K562 treated with DMSO at 1 percent for 4 hours (cell line): ENCODE results near the gene SPATA12. TPM values are rescaled to one million over a fixed set of nuclear protein-coding genes. Genes with fewer than 3 reads are reported as not detected.

ENCODE experiments used
- total RNA-seq: library from RNA; unstranded; fragments of 300-600 nt; gene quantifications from 2 replicates; pipeline ENCODE4 v1.2.3, GENCODE V29; 2022; ENCODE audit not compliant: insufficient read depth

Gene SPATA12, protein sequence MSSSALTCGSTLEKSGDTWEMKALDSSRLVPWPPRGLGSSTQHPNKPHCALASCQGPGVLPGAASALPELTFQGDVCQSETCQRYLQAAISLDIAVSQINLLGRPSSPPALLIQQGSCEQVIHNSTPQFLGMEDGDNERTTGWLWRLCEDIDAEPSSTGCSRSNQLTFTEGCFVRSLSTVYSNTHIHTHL
- total RNA-seq, result not detected in 2 replicates

GRCh38 chr3:57060089-57060821 is at the start of gene SPATA12:
TSS of gene SPATA12 (plus strand) at chr3:57060664. CDS start at chr3:57073695, 13,031 bp downstream.

Other genes with a start within 250 kb of the SPATA12 start
- gene IL17RD, start 104.7 kb downstream of the SPATA12 start, total RNA-seq, result not detected in 2 replicates
- not detected in 2 replicates for gene HESX1, start 139.3 kb downstream of the SPATA12 start, total RNA-seq
- gene APPL1, start 167.1 kb downstream of the SPATA12 start, total RNA-seq, result 4.4 and 5.3 TPM in 2 replicates
- not detected in 2 replicates for gene ASB14, start 232.0 kb downstream of the SPATA12 start, total RNA-seq